ENCODE data around the gene MTCL1. TPM values are rescaled to one million over a fixed set of nuclear protein-coding genes. Genes with fewer than 3 reads are reported as not detected.

Gene MTCL1
- total RNA-seq, 1 donor from 2014 or later: 2.9 TPM

DNA sequence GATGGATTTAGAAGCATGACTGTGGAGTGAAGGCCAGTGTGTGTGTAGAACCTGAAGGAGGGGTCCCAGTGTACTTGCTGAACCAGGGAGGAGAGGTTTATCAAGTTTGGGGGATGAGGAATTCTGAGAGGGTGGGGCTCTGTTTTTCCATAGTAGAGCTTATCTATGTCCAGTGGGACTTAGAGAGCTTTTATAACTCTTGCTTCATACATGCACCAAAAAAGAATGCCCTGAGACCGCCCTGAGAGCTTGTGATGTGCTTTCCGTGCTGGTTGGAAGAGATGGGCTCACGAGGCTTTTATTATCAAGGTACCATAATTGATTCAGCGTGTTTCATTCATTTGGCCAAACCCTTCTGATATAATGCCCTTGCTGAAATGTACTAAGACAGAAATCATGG, 100.2 kb downstream of the MTCL1 start:
- intact Hi-C loops (cut with micrococcal nuclease): no loop called here
- Mint-ChIP-seq H3K27ac (no peak overlapping the region), H3K36me3 (ENCODE audit: low read depth) (peaks cover 2% of the 10 kb centered on the region), H3K4me3 (no peak overlapping the region), H3K27me3 (no peaks in the 10 kb centered on the region), H3K4me1 (no peaks in the 10 kb centered on the region), H3K9me3 (no peaks in the 10 kb centered on the region)
- CTCF ChIA-PET: no interaction called here
- TF ChIP-seq, protein P1, sequence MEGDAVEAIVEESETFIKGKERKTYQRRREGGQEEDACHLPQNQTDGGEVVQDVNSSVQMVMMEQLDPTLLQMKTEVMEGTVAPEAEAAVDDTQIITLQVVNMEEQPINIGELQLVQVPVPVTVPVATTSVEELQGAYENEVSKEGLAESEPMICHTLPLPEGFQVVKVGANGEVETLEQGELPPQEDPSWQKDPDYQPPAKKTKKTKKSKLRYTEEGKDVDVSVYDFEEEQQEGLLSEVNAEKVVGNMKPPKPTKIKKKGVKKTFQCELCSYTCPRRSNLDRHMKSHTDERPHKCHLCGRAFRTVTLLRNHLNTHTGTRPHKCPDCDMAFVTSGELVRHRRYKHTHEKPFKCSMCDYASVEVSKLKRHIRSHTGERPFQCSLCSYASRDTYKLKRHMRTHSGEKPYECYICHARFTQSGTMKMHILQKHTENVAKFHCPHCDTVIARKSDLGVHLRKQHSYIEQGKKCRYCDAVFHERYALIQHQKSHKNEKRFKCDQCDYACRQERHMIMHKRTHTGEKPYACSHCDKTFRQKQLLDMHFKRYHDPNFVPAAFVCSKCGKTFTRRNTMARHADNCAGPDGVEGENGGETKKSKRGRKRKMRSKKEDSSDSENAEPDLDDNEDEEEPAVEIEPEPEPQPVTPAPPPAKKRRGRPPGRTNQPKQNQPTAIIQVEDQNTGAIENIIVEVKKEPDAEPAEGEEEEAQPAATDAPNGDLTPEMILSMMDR (IDR thresholded peaks at IDR 0.05): no peak
- POLR2A ChIA-PET: no interaction called here
- DNase-seq (no peak), ATAC-seq (ENCODE audit: low read depth) (no peak)

DNA sequence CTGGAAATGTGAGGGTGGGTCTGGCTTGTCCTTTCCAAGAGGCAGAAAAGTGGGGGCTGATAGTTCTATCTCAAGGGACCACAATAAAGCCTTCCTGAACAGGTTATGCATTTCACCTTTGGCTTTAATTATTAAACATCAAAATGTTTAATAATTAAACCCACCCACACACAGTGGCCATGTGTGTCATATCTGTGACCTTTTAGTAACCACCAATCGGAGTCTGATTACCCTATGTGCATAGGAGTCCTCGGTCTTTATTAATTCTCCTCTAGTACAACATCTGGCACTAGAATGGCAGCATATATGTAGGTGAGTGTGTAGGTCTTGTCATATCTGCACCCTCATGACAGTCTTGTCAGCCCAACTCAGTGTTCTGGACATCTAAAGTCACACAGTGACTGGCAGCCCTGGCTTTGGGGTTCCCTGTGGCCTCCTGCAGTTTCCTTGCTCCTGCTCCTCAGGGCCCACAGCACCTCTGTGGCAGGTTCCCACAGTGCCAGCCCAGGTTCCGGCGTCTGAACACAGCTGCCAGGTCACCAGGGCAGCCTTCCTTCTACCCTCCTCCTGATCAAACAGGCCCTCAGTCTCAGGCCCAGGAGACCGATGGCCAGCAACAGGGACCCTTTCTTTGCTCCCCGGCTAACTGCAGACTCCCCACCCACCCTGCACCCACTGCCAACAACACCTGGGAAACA, 100.9 kb downstream of the MTCL1 start:
- H3K27me3 Mint-ChIP-seq: no peaks in the 10 kb centered on the region
- no peaks in the 10 kb centered on the region for H3K9me3 Mint-ChIP-seq
- CTCF ChIA-PET: no interaction called here

DNA sequence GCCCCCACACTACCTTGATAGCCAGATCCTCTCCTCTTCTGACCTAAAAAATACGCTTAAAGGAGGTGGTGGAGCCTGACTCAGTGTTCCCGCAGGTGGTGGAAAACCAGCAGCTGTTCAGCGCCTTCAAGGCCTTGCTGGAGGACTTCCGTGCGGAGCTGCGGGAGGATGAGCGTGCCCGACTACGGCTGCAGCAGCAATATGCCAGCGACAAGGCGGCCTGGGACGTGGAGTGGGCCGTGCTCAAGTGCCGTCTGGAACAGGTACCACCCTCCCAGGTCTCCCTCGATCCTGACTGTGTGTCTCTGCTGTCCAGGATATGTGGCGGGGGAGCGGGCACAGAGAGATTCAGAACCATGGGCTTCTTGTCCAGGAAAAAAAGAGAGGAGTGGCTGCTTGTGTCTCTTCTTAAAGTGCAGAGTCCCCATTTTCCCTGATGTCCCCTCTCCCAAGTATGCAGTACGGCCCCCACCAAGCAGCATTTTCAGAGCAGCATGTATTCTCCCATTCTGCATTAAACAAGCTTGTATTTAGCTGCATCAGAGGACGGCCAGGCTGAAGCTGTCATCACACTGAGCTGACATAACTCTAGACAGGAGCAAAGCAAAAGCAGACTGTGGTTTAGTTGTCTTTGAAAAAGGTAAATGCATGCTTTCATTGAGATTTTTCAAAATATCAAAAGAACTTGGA, 101.6 kb downstream of the MTCL1 start:
- no peak for ATAC-seq (ENCODE audit: low read depth)
- intact Hi-C loops (cut with micrococcal nuclease): no loop called here

More for the DNA sequence above, 100.9 kb downstream of the MTCL1 start:
- Mint-ChIP-seq H3K4me3 (no peak overlapping the region), H3K4me1 (peaks cover 6% of the 10 kb centered on the region), H3K36me3 (ENCODE audit: low read depth) (peaks cover 2% of the 10 kb centered on the region), H3K27ac (no peak overlapping the region)
- no peak for ATAC-seq (ENCODE audit: low read depth)
- POLR2A ChIA-PET: no interaction called here
- intact Hi-C loops (cut with micrococcal nuclease): no loop called here
- DNase-seq: no peak
- TF ChIP-seq, protein P1 (IDR thresholded peaks at IDR 0.05): no peak

DNA sequence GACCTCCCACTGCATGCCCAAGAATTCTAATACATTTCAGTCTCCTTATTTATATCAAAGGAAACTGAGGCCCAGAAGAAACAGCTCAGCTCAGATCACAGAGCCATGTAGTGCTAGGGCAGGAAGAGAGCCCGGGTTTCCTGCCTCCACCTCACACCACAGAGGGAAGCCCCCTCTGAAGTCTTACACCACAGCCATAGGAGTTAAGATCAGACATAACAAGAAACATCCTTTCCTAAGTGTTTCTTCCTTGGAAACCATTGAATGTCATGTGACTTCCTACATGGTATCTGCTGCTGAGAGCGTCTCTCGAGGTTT, 102.1 kb downstream of the MTCL1 start:
- intact Hi-C loops (cut with micrococcal nuclease): no loop called here
- TF ChIP-seq, protein P1 (IDR thresholded peaks at IDR 0.05): no peak
- DNase-seq: no peak
- ChIA-PET POLR2A (no interaction called here), CTCF (no interaction called here)
- H3K27me3 Mint-ChIP-seq: no peaks in the 10 kb centered on the region
- H3K27ac Mint-ChIP-seq: no peak overlapping the region
- no peak for ATAC-seq (ENCODE audit: low read depth)
- H3K4me1 Mint-ChIP-seq: peaks cover 11% of the 10 kb centered on the region
- no peaks in the 10 kb centered on the region for H3K9me3 Mint-ChIP-seq
- no peaks in the 10 kb centered on the region for H3K36me3 Mint-ChIP-seq (ENCODE audit: low read depth)
- H3K4me3 Mint-ChIP-seq: no peak overlapping the region

More for the DNA sequence above, 101.6 kb downstream of the MTCL1 start:
- Mint-ChIP-seq H3K27me3 (no peaks in the 10 kb centered on the region), H3K27ac (no peak overlapping the region), H3K9me3 (no peaks in the 10 kb centered on the region), H3K4me3 (no peak overlapping the region), H3K36me3 (ENCODE audit: low read depth) (peaks cover 1% of the 10 kb centered on the region), H3K4me1 (peaks cover 7% of the 10 kb centered on the region)
- CTCF ChIA-PET: no interaction called here
- no peak for DNase-seq
- POLR2A ChIA-PET: no interaction called here
- TF ChIP-seq, protein P1 (IDR thresholded peaks at IDR 0.05): no peak

DNA sequence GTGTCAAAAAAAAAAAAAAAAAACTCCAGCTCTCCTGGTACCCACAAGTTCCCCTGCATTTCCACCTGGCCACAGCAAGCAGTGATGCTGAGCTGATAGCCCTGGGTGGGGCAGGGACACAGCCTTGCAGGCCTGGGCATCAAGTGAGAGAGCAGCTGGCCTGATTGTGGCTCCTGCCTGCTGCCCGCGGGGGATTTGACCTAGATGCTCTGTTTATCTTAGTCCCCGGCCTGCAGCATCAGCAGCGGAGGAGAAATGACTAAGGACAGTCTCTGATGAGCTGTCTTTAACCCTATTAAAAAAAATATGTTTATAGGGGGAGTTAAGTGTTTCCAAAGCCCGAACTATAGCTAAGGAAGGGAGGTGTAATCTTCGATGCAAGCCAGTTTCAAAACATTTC, 102.6 kb downstream of the MTCL1 start:
- Mint-ChIP-seq H3K9me3 (no peaks in the 10 kb centered on the region), H3K4me3 (no peak overlapping the region), H3K36me3 (ENCODE audit: low read depth) (peaks cover 3% of the 10 kb centered on the region), H3K4me1 (peaks cover 11% of the 10 kb centered on the region), H3K27ac (no peak overlapping the region), H3K27me3 (no peaks in the 10 kb centered on the region)
- DNase-seq (no peak), ATAC-seq (ENCODE audit: low read depth) (no peak)
- TF ChIP-seq, protein P1 (IDR thresholded peaks at IDR 0.05): no peak
- ChIA-PET CTCF (no interaction called here), POLR2A (no interaction called here)
- intact Hi-C loops (cut with micrococcal nuclease): no loop called here
